RPMI7951 (cell line): ENCODE data around the gene CD99. TPM values are rescaled to one million over a fixed set of nuclear protein-coding genes. Genes with fewer than 3 reads are reported as not detected.
"Not testable (repeated sequence)": the region's sequence is repeated elsewhere in the genome, so short reads cannot be mapped to it uniquely, and the experiment has no call there.

Experiments
- DNase-seq: peaks from one replicate; pipeline ENCODE4 v3.0.0-alpha.2; 2012; ENCODE audit warnings: low read depth
- total RNA-seq: library from RNA; depleted of rRNA; stranded (reverse); fragments of >200 nt; shearing (Covaris generic); gene quantifications from 2 replicates; pipeline ENCODE4 v1.2.3, GENCODE V29; 2014

The CD99 gene
- total RNA-seq, 1 experiment from 2014 or later, result 519 TPM

DNA sequence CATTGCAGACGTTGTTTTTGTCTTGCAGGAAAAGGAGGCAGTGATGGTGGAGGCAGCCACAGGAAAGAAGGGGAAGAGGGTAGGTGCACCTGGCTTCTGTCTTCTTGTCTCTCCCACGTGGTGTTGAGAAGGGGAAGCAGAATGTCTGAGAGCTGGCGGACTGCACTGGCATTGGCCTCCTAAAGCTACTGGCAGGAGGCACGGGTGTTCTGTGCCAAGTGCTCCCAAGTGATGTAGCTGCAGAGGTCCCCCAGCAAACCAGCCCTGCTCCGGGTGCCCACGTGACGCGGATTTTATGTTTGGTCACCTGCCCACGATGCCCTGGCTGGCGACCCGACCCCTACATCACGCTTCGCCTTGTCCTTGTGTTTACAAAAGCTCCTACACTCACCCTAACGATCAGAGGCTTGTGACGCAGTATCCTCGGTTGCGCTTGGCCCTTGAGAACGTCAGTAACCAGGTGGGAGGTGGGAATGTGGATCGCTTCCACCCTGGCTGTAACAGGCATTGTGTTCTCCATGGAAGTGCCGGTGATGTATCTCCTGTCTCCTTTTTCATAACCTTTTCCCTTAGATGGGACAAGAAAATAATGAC lies 32.3 kb downstream of the CD99 start:
- no peak for DNase-seq

DNA sequence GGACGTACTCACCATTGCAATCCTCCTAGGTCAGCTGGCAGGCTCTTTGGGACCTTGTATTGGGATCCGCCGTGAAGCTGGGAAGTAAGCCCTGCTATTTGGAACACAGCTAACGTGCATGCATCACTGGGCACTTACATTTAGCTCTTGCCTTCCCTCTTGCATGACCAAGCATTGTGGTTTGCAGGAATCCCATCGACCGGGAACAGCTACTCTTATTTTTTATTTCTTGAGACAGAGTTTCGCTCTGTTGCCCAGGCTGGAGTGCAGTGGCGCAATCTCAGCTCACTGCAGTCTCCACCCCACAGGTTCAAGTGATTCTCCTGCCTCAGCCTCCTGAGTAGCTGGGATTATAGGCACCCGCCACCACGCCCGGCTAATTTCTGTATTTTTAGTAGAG lies 36.2 kb downstream of the CD99 start:
- not testable (repeated sequence) for DNase-seq

DNA sequence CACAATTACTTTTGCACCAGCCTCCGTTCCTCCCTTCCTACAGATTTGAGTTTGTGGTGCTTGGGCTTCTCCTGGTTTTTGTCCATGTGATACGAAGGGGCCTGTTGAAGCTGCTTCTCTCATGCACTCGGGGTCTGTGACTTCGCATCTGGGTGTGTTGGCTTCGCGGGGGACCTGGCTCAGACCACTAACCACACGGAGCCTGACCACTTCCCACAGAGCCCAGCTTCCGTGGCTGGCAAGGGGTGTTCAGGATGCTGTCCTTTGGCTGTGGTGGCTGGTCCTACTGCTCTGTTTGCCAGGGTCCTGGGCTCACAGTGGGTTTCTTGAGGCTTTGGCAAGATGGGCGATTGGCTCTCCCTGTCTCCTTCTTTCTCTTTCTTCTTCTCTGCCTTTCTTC lies 41.0 kb downstream of the CD99 start:
- DNase-seq, result no peak

DNA sequence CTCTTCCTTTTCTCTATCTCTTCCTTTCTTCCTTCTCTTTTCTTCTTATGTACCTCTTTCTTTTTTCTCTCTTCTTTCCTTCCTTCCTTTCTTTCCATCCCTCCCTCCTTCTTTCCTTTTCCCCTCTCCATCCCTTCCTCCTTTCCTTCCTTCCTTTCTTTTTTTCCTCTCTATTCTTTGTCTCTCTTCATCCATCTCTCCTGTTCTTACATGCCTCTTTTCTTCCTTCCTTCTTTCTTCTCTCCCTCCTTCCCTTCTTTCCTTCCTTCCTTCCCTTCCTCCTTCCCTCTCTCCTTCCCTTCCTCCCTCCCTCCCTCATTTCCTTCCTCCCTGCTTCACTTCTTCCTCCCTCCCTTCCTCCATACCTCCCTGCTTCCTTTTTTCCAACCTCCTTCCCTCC lies 41.6 kb downstream of the CD99 start:
- DNase-seq, result no peak

DNA sequence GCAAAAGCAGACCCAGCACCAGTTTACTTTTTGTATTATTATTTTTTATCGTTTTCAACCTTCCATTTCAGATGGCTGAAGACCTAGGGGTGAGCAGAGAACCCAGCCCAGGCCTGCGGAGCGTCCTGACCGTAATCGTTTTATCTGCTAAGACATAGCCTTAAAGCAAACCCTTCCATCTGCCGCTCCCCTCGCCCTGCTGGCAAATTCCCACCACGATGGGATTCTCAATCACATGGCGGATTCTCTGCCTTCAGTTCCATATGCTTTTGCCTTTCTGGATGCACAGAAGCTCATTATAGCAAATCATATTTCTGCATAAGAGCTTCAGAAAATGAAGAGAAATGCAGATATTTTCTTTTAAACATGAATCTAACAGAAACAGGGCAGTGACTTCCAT lies 42.2 kb downstream of the CD99 start:
- DNase-seq, result no peak

DNA sequence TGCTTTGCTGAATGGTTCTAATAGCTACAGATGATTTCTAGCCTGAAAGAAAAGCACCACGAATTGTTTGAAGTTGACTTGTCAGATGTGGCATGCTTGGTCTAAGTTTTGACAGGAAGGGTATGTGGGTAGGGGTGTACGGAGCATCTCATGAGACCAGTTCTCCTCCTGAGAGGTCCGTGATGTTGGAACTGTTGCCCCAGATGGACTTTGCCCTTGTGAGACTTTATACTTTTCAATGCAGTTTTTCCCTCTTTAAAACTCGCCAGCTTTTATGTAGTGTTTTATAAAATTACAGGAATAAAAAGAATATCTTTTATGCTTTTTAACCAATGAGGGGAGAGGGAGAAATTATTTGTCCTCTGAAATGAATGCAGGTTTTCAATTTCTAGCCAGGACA lies 44.2 kb downstream of the CD99 start:
- DNase-seq, result no peak

DNA sequence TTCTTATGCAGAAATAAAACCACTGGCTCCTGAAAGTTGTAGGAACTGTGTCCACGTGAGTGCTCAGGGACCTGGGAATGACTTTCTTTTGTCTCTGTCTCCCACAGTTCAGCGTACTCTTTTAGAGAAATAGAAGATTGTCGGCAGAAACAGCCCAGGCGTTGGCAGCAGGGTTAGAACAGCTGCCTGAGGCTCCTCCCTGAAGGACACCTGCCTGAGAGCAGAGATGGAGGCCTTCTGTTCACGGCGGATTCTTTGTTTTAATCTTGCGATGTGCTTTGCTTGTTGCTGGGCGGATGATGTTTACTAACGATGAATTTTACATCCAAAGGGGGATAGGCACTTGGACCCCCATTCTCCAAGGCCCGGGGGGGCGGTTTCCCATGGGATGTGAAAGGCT lies 49.6 kb downstream of the CD99 start:
- DNase-seq, result no peak

DNA sequence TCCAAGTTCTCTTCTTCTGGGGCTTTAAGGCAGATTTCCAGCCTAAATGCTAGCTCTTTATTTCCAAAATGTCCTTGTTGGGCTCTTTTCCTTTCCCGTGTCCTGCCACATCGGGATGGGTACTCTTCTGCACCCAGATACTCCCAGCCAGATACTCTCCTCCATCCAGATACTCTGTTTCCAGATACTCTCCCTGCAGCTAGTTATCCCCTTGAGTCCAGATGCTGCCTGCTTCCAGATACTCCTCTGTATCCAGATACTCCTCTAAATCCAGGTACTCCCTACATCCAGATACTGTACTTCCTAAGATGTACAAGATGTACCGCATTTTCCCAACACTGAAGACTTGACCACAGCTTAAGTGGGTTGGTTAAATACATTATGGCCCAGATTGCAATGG lies 50.3 kb downstream of the CD99 start:
- DNase-seq, result no peak

DNA sequence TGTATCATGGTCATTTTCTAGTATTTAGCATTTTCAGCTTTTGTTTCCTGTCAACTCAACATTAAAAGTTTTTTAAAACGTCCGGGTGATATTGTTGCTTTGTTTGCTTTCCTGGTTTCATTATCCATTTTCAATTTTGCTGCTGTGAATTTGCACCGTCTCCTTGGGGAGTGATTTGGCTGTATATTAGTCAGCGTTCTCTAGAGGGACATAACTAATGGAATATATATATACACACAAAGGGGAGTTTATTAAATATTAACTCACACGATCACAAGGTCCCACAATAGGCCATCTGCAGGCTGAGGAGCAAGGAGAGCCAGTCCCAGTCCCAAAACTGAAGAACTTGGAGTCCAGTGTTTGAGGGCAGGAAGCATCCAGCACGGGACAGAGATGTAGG lies 55.2 kb downstream of the CD99 start:
- not testable (repeated sequence) for DNase-seq

DNA sequence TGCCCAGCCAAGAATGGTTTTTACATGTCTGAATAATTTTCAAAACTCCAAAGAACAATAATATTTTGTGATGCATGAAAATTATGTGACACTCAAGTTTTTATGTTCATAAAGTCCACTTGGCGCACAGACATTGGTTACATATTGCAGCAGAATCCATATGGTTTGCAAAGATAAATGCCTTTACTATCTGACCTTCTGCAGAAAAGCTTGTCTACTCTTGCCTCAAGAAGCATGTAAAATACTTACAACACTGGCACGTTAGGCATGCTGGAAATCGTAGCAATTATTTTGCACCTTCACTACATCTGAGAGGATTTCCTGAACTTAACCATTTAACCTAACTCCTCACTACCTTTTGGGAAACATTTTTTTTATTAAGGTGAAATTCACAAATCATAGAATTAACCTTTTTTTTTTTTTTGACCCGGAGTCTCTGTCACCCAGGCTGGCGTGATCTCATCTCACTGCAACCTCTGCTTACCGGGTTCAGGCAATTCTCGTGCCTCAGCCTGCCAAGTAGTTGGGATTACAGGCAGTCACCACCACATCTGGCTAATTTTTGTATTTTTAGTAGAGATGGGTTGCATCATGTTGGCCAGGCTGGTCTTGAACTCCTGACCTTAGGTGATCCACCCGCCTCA lies 57.2 kb downstream of the CD99 start:
- no peak for DNase-seq

DNA sequence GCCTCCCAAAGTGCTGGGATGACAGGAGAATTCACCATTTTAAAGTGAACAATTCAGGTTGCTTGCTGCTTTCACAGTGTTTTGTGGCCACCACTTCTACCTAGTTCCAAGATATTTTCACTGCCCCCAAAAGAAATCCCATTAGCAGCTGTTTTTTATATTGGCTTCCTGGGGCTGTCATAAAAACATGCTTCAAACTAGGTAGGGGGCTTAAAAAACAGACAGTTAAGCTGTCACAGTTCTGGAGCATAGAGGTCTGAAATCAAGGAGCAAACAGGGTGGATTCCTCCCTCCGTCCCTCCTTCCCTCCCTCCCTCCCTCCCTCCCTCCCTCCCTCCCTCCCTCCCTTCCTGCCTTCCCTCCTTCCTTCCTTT lies 57.7 kb downstream of the CD99 start:
- no peak for DNase-seq

DNA sequence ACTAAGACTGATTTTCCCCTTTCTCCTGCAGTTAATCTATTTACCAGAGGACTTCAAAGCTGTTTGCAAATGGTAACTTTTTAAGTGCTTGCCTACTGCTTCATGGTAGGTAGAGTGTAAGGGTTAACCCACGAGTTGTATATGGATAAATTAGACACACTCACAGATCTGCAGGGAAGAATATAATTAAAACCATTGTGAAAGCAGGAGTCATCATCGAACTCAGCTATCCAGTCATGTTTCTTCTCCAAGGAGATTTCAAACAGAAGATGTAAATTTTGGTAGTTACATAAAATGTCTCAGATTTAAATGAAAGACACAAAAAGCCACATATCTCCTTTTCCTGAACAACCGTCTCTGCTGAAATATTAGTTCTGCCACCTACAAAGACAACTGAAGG lies 60.2 kb downstream of the CD99 start:
- no peak for DNase-seq

DNA sequence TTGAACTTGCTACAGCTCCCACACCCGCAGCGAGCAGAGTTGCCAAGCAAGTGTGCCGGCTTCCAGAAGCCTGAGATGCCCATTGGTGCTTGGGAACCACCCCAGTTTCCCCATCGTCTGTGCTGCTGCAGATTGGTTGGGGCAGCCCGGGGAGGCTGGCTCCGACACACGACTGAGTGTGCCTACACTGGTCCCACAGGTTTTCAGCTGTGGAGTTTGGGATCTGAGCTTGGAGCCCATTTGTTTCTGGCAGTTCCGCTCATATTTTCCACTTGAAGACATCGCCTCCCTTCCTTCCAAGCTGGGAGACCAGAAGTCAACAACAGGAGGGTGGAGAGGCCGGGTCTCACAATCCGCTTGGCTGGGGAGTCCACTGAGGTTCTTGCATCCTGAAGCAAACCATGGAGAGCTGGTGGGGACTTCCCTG lies 60.8 kb downstream of the CD99 start, which contains the start of gene XG:
Gene XG, plus strand, starts transcription at position 167 of the 427 bp plus-strand sequence. Its CDS starts 235 bp downstream, at position 402.
- not testable (repeated sequence) for DNase-seq

DNA sequence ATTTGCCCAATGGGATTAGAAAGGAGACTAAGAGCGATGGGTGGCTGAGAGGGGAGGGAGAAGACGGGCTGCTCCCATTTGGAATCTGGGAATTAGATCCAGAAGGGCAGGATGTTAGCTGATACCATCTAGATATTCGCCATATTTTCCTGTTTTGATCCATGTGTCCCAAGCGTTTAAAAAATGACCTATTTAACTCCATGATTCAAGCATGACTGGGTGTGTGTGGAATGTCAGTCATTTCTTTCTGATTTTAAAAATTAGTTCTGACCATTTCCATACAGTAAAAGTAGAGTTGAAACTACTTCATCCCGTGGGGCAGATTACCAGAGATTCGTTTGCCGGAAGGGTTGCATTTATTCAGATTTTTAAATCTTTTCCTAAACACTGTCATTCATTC lies 61.3 kb downstream of the CD99 start:
- not testable (repeated sequence) for DNase-seq

DNA sequence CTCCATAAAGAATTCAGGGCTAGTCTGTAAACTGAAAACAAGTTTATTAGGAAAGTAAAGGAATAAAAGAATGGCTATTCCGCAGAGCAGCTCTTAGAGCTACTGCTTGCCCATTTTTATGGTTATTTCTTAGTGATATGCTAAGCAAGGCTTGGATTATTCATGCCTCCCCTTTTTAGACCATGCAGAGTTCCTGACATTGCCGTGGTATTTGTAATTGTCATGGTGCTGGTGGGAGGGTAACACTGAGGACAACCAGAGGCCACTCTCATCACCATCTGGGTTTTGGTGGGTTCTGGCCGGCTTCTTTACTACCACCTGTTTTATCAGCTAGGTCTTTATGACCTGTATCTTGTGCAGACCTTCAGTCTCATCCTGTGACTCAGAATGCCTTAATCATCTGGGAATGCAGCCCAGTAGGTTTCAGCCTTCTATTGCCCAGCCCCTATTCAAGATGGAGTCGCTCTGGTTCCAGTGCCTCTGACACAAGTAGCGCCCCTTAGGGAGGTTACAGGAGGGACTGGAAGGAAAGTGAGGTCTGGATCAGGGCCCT lies 64.1 kb downstream of the CD99 start:
- not testable (repeated sequence) for DNase-seq

DNA sequence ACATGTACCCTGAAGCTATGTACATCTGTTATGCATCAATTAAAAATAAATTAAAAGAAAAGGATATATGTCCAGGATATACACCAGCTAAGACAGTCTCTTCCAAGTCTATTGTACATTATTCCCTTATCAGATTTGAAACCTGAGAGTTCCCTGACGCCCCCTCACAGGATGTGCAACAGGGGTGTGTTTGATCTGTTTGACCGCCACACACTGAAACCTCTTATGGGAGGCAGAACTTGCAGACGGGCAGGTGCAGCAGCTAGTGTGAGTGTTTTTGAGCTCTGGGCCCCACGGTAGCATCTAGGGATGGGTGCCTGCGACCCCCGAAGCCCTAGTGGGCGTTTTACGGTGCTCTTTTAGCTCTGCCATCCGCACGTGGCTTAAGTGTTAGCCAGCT lies 65.5 kb downstream of the CD99 start:
- no peak for DNase-seq

DNA sequence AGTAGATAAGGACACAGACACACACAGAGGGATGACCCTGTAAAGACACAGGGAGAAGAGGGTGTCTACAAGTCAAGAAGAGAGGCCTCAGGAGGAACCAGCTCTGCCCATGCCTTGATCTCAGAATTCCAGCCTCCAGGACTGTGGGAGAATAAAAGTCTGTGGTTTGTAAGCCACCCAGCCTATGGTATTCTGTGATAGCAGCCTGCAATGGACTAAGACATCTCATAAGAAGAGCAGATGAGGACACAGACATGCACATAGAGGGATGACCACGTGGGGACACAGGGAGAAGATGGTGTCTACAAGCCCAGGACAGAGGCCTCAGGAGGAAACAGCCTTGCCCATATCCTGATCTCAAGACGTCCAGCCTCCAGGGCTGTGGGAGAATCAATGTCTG lies 70.2 kb downstream of the CD99 start:
- DNase-seq, result no peak

DNA sequence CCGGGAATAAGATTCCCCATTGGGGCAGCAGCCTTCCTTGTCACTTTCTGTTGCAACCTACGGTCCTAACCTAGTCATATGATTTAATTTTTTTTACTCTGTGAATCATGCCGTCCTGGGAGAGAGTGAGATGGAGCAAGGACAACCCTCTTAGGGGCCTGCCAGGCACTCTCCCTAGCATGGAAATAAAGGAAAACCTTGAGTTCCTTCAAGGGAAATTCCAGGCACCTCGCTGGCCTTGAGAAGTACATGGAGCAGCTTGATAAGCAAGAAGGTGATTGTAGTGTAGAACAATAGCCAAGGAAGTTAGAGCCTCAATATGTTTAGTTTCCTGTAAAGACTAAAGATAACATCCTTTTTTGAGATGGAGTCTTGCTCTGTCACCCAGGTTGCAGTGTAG lies 71.6 kb downstream of the CD99 start:
- DNase-seq, result not testable (repeated sequence)

DNA sequence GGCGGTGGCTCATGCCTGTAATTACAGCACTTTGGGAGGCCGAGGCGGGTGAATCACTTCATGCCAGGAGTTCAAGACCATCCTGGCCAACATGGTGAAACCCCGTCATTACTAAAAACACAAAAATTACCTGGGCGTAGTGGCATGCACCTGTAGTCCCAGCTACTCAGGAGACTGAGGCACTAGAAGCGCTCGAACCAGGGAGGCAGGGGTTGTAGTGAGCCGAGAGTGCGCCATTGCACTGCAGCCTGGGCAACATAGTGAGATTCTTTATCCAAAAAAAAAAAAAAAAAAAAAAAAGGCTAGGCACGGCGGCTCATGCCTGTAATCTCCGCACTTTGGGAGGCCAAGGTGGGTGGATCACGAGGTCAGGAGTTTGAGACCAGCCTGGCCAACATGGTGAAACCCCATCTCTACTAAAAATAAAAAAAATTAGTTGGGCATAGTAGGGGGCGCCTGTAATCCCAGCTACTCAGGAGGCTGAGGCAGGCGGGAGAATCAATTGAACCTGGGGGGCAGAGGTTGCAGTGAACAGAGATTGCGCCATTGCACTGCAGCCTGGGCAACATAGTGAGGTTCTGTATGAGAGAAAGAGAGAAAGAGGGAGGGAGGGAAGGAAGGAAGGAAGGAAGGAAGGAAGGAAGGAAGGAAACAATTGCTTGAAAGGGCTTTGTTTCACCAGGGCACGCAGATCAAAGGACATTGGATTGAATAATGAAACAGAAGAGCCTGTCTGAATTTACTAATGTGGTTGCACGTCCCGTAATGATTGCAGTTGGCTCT lies 73.9 kb downstream of the CD99 start:
- not testable (repeated sequence) for DNase-seq

DNA sequence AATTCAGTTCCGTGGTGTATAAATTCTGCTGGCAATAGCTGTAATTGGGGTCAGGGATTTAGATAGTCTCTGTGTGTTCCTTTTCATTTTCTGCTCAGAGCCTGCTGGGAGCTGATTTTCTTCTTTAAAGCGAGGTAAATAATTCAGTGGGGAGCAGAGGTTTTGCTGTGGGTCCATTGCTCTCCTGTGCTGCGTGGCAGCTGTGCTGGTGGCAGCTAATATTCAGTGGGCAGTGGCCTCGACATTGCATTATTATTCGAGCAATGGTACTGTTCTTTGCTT lies 74.4 kb downstream of the CD99 start:
- DNase-seq, result no peak

DNA sequence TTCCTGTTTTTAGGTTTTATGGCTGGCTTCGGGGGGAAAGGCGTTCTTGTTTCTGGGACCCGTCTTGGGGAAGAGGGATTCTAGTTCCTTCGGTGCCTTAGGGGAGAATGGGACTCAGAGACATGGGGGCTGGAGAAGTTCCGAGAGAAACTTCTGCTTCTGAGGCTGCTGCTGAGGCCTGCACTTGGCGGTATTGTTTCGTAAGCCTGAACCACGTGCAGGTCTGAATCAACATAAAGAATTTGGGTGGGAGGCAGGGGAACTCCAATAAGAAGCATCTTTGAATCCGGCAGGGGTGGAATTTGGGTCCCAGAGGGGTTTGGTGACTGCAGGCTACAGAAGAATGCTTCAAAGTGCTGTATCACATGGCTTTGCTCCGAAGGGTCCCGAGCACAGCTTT lies 75.8 kb downstream of the CD99 start:
- no peak for DNase-seq

DNA sequence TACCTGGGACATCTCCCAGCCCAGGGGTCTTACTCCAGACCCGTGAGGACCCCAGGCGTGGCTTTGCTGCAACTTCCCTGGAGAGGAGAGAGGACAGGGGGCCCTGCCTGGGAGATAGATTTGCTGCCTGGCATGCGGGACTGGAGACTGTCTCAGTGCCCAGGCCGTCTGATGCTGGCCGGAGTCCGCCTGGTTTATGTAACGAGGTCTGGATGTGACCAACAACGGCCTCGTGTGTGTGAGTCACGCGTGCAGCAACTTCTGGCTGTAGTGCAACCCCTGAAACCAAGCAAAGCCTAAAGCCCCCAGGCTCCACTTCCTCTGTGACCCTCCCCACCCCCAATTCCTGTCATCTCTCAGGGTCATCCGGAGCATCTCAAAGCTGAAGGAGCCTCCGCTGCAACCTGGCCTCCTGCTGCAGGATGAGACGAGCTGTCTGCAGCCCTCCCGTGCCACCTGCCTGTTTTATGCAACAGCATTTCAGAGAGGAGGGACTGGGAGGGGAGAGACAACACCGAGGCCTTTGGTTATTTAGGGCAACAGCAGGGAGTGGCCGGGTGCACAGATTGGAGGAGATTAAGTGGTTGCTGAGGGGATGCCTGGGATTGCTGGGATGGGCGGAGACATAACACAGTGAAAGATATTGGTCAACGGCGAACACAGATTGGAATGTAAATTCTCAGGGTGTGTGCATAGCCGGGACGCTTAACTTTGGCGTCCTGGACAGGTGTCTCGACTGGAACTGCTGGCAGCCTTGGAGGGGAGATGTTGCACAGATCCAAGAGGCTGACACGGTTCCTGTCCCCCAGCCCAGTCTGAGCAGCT lies 76.7 kb downstream of the CD99 start:
- DNase-seq, result peak; percentile 31
